BLaER1 (cell line): Measurements from ENCODE around the gene ITGA11.

Source experiments
- H3K27ac ChIP-seq: shearing (Covaris generic); formaldehyde crosslinking; 2 replicates; pipeline ENCODE4 v1.8.1; 2022
- H3K27me3 ChIP-seq: shearing (Covaris generic); formaldehyde crosslinking; 2 replicates; pipeline ENCODE4 v1.8.1; 2022
- H3K36me3 ChIP-seq: shearing (Covaris generic); formaldehyde crosslinking; 2 replicates; pipeline ENCODE4 v1.8.1; 2022
- H3K4me1 ChIP-seq: shearing (Covaris generic); formaldehyde crosslinking; 2 replicates; pipeline ENCODE4 v1.8.1; 2022
- H3K4me2 ChIP-seq: shearing (Covaris generic); formaldehyde crosslinking; 2 replicates; pipeline ENCODE4 v1.8.1; 2022
- H3K4me3 ChIP-seq: shearing (Covaris generic); formaldehyde crosslinking; 2 replicates; pipeline ENCODE4 v1.8.1; 2022
- H3K9ac ChIP-seq: shearing (Covaris generic); formaldehyde crosslinking; 2 replicates; pipeline ENCODE4 v1.8.1; 2022
- H3K9me3 ChIP-seq: shearing (Covaris generic); formaldehyde crosslinking; 2 replicates; pipeline ENCODE4 v1.8.1; 2022
- H4K20me1 ChIP-seq: shearing (Covaris generic); formaldehyde crosslinking; 2 replicates; pipeline ENCODE4 v1.8.1; 2022
- Cebpa-rat ChIP-seq: shearing (Covaris generic); IDR thresholded peaks from 2 replicates; pipeline ENCODE4 v1.8.1; 2022

ITGA11 gene

DNA sequence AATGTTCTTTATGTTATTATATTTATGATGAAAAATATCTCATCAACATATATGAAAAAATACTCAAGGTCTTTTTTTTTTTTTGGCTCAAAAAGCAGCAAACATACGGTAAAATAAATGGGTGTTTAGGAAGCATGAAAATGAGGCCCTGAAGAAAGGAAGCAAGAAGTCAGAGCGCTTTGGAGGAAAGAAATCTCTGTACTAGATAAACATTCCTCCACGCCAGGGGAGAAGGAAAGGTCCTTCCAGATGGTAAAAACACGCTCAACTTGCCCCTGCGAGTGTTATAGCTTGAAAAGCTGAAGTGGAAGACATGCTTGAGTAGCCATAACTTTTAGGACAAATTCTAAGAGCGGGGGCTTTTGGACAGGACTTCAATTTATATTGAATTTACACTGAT, 101.5 kb downstream of the ITGA11 start:
- H3K4me2 ChIP-seq, result 0 out of 2 replicates have a peak overlapping the region, but pooled peaks have one; percentile 18
- H3K36me3 ChIP-seq, result no peaks in the 10 kb centered on the region
- no peak overlapping the region for H3K4me3 ChIP-seq
- TF ChIP-seq Cebpa-rat, result no peak
- no peaks in the 10 kb centered on the region for H4K20me1 ChIP-seq
- no peak overlapping the region for H3K27ac ChIP-seq
- H3K9ac ChIP-seq, result no peak overlapping the region
- peaks cover 67% of the 10 kb centered on the region for H3K4me1 ChIP-seq
- no peaks in the 10 kb centered on the region for H3K9me3 ChIP-seq
- no peaks in the 10 kb centered on the region for H3K27me3 ChIP-seq

- no peak overlapping the region for H3K9ac ChIP-seq
- no peak for TF ChIP-seq Cebpa-rat
- H3K9me3 ChIP-seq, result no peaks in the 10 kb centered on the region
- 0 out of 2 replicates have a peak overlapping the region, but pooled peaks have one; percentile 58 for H3K4me2 ChIP-seq
- no peak overlapping the region for H3K4me3 ChIP-seq
- peaks cover 53% of the 10 kb centered on the region for H3K4me1 ChIP-seq
- no peaks in the 10 kb centered on the region for H4K20me1 ChIP-seq
- no peak overlapping the region for H3K27ac ChIP-seq
- H3K27me3 ChIP-seq, result no peaks in the 10 kb centered on the region
- H3K36me3 ChIP-seq, result no peaks in the 10 kb centered on the region
Observed at GRCh38 chr15:68328964-68329363, 103.0 kb downstream of the ITGA11 start.

DNA sequence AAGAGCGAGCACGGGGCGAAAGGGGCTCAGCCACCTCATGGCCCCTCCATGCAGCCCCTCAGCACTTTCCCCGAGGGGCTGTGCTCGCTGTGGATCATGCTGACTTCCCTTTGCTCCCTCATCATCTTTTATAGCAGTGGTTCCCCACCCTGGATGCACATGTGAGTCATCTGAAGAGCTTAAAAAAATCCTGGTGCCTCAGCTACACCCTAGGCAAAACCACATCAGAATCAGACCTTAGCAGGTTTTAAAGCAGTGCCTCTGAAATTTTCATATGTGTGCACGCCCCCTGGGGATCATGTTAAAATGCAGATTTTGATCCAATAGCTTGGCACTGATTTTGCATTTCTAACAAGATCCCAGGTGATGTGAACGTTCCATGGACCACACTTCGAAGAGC, 103.5 kb downstream of the ITGA11 start:
- no peak overlapping the region for H3K27ac ChIP-seq
- no peaks in the 10 kb centered on the region for H3K27me3 ChIP-seq
- no peaks in the 10 kb centered on the region for H3K36me3 ChIP-seq
- no peak overlapping the region for H3K9ac ChIP-seq
- no peaks in the 10 kb centered on the region for H3K9me3 ChIP-seq
- H3K4me3 ChIP-seq, result no peak overlapping the region
- peaks cover 48% of the 10 kb centered on the region for H3K4me1 ChIP-seq
- H3K4me2 ChIP-seq, result peak overlapping the region; percentile 58
- H4K20me1 ChIP-seq, result no peaks in the 10 kb centered on the region
- no peak for TF ChIP-seq Cebpa-rat

- Histone ChIP-seq H3K9ac (no peak overlapping the region), H3K4me3 (no peak overlapping the region), H3K9me3 (no peaks in the 10 kb centered on the region), H3K27me3 (no peaks in the 10 kb centered on the region), H3K4me1 (peaks cover 57% of the 10 kb centered on the region), H3K36me3 (no peaks in the 10 kb centered on the region), H3K27ac (no peak overlapping the region), H4K20me1 (no peaks in the 10 kb centered on the region), H3K4me2 (peak overlapping the region; percentile 58)
- TF ChIP-seq Cebpa-rat, result no peak
Observed at GRCh38 chr15:68326711-68327354, 105.1 kb downstream of the ITGA11 start.

- H3K9ac ChIP-seq, result 0 out of 2 replicates have a peak overlapping the region, but pooled peaks have one; percentile 2
- H3K4me2 ChIP-seq, result no peak overlapping the region
- no peaks in the 10 kb centered on the region for H3K27me3 ChIP-seq
- H3K9me3 ChIP-seq, result no peaks in the 10 kb centered on the region
- H3K27ac ChIP-seq, result no peak overlapping the region
- TF ChIP-seq Cebpa-rat, result no peak
- no peaks in the 10 kb centered on the region for H4K20me1 ChIP-seq
- no peaks in the 10 kb centered on the region for H3K36me3 ChIP-seq
- H3K4me3 ChIP-seq, result no peak overlapping the region
- H3K4me1 ChIP-seq, result peaks cover 46% of the 10 kb centered on the region
Observed at GRCh38 chr15:68325726-68326125, 106.2 kb downstream of the ITGA11 start.

- peak overlapping the region; percentile 39; the same call in 1 of the 2 replicates for H3K4me2 ChIP-seq
- no peak overlapping the region for H3K4me3 ChIP-seq
- H3K27ac ChIP-seq, result no peak overlapping the region
- H3K9ac ChIP-seq, result peak overlapping the region; percentile 24; the same call in 1 of the 2 replicates
- no peaks in the 10 kb centered on the region for H3K9me3 ChIP-seq
- H3K27me3 ChIP-seq, result no peaks in the 10 kb centered on the region
- peaks cover 35% of the 10 kb centered on the region for H3K4me1 ChIP-seq
- no peak for TF ChIP-seq Cebpa-rat
- H4K20me1 ChIP-seq, result no peaks in the 10 kb centered on the region
- H3K36me3 ChIP-seq, result no peaks in the 10 kb centered on the region
Observed at GRCh38 chr15:68322796-68323195, 109.2 kb downstream of the ITGA11 start.

DNA sequence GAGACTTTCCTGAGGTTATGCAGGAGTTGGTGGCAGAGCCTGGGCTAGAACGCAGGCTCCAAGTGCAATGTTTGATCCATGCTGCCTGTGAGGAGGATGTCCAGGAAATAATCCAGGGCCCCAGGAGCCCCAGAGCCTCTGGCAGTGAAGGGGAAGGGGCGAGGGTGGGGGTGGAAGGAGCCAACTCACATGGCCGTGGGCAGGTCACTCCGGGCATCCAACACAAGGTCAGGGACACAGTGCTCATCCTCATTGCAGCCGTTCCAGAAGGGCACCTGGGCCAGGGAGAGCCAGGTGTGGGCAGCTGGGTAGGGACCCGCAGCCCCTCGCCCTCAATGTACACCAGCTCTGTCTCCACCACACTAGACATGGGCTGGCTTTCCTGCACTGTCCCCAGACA, 110.7 kb downstream of the ITGA11 start:
- Histone ChIP-seq H3K36me3 (no peaks in the 10 kb centered on the region), H4K20me1 (no peaks in the 10 kb centered on the region), H3K27me3 (no peaks in the 10 kb centered on the region), H3K4me1 (peaks cover 23% of the 10 kb centered on the region), H3K27ac (no peak overlapping the region), H3K4me2 (no peak overlapping the region), H3K9ac (no peak overlapping the region), H3K4me3 (no peak overlapping the region), H3K9me3 (no peaks in the 10 kb centered on the region)
- TF ChIP-seq Cebpa-rat, result no peak

- Histone ChIP-seq H3K9ac (no peak overlapping the region), H3K4me2 (no peak overlapping the region), H3K4me1 (peaks cover 26% of the 10 kb centered on the region), H3K27ac (no peak overlapping the region), H3K27me3 (no peaks in the 10 kb centered on the region), H4K20me1 (no peaks in the 10 kb centered on the region), H3K4me3 (no peak overlapping the region), H3K9me3 (no peaks in the 10 kb centered on the region), H3K36me3 (no peaks in the 10 kb centered on the region)
- no peak for TF ChIP-seq Cebpa-rat
Observed at GRCh38 chr15:68319997-68320396, 112.0 kb downstream of the ITGA11 start.

DNA sequence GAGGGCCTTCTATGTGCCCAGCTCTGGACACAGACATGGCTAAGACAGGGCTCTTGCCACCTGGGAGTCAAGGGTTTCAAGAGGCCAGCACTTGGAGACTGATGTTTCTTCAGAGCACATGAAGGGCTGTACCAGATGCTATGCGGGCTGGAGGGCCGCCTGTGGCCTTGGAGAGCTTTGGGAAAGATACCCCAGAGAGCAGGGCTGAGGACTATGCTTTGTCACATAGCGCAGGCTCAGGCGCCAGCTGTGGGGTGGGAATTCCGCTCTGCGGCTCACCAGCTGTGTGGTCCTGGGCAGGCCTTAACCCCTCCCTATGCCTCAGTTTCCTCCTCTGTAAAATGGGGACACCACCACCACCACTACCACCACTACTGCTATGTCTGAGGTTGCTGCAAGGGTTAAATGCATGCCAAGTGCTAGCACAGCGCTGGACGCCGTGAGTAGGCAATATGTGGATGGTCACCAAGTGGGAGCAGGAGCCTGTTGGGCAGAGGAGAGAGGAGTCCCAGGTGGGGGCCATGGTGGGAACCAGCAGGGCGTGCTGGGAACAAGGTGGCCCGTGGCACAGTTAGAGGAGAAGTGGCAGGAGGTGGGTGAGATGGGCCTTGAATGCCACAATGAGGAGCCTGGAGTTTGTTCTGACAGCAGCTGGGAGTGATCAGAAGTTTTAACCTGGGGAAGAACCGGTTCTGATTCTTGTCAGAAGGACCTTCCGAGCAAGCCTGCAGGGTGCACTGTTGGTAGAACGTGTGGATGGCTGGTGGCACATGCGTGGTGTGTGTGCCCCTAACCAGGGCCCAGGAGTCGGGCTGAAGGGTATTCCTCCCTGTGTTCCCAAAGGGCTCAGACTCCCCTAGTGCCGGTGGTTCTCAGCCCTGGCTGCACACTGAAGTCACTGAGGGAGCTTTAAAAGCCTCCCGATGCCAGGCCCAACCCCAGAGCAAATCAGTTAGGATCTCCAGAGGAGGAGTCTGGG, 112.7 kb downstream of the ITGA11 start:
- Histone ChIP-seq H3K27me3 (no peaks in the 10 kb centered on the region), H3K9ac (no peak overlapping the region)
- no peak for TF ChIP-seq Cebpa-rat

More for the DNA sequence above, 112.7 kb downstream of the ITGA11 start:
- no peak overlapping the region for H3K27ac ChIP-seq
- no peaks in the 10 kb centered on the region for H4K20me1 ChIP-seq
- no peaks in the 10 kb centered on the region for H3K36me3 ChIP-seq
- no peak overlapping the region for H3K4me2 ChIP-seq
- no peaks in the 10 kb centered on the region for H3K9me3 ChIP-seq
- no peak overlapping the region for H3K4me3 ChIP-seq
- peaks cover 26% of the 10 kb centered on the region for H3K4me1 ChIP-seq
